ENCODE data around the gene PDE3A. TPM values are rescaled to one million over a fixed set of nuclear protein-coding genes. Genes with fewer than 3 reads are reported as not detected.

Gene PDE3A
- total RNA-seq, 2 experiments from 2014 or later: not detected

DNA sequence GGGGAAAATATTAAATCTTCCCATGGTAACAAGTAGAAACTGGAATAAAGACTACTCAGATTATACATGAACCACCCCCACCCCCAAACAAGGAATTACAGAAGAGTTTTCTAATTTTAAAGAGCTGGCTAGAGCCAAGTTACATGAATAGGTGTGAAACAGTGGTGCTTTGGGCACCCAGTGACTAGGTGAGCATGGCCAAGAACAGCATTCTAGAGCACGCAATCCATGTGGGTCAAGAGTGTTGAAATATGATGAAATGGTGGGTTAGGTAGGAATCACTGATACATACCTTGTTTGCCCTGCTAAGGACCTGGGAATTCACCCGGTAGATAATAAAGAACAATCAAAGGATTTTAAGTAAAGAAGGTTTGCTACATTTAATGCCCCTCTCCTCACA, 208.7 kb downstream of the PDE3A start:
- no peaks in the 10 kb centered on the region for H3K36me3 Mint-ChIP-seq (ENCODE audit: low read depth)
- no peak overlapping the region for H3K27ac Mint-ChIP-seq
- CTCF ChIA-PET: no interaction called here
- H3K4me1 Mint-ChIP-seq: no peaks in the 10 kb centered on the region
- DNase-seq: no peak
- H3K27me3 Mint-ChIP-seq: no peaks in the 10 kb centered on the region
- POLR2A ChIA-PET: no interaction called here
- no peaks in the 10 kb centered on the region for H3K9me3 Mint-ChIP-seq
- H3K4me3 Mint-ChIP-seq: no peak overlapping the region

DNA sequence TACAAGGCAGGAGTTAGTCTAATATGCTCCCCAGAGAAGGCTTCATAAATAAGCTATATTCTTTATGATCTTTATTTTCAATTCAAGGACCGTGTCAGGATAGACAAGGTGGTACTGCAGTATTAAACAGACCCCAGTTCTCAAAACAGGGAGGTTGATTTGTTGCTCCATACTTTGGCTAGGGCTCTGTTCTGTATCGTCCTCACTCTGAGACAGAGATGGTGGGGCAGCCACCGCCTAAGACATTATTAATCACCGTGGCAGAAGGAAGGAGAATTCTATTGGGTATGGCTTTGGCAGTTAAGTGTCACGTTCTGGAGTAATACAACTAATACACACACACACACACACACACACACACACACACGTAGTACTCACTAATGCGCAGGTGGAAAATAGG, 209.8 kb downstream of the PDE3A start:
- Mint-ChIP-seq H3K4me1 (no peaks in the 10 kb centered on the region), H3K4me3 (no peak overlapping the region), H3K27me3 (no peaks in the 10 kb centered on the region), H3K9me3 (no peaks in the 10 kb centered on the region), H3K36me3 (ENCODE audit: low read depth) (no peaks in the 10 kb centered on the region), H3K27ac (no peak overlapping the region)
- DNase-seq: no peak
- POLR2A ChIA-PET: no interaction called here
- CTCF ChIA-PET: no interaction called here

DNA sequence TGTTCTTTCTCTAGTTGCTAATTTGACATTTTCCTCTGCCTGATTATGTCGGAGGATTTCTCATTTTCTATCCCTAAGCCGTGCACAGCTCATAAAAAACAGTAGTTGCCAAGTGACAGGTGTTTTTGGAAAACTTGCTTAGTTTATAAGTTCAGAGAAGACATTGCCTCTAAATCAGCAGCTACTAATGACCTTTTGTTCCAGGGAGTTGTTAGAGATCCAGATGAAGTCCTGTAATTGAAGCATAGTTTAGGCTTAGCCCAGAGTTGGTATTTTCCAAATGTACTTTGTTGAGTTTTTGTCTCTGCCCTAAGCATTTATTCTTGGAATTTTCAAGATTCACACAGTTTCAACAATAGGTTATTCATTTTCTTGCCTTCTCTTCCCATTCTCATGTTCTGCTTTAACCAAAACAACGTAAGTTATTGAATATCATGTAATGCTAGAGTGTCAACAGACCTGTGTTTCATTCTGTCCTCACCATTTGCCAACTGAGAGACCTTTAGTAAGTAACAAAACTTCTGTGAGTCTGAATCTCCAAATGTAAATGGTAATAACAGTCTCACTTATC, 216.8 kb downstream of the PDE3A start:
- Mint-ChIP-seq H3K4me3 (no peak overlapping the region), H3K4me1 (no peaks in the 10 kb centered on the region), H3K27me3 (no peaks in the 10 kb centered on the region), H3K27ac (no peak overlapping the region), H3K9me3 (no peaks in the 10 kb centered on the region), H3K36me3 (ENCODE audit: low read depth) (no peaks in the 10 kb centered on the region)
- ChIA-PET CTCF (no interaction called here), POLR2A (no interaction called here)
- DNase-seq: no peak

DNA sequence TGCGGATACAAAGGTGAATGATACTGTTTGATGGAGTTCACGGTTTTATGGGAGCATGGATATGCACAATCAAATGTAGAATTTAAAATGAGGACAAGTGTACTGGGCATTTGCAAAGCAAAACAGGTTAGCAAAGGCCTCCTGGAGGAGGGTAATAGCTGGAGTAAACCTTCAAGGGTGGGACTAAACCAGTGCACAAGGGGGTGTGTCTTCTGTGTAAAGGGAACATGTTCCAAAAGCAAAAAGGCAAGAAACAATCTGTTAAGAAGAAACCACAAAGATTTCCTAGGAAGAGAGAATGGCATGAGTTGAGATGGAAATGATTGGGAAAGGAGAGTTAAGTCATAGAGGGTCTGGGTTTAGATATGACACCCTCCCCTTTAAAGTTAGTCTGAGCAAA, 217.6 kb downstream of the PDE3A start:
- H3K9me3 Mint-ChIP-seq: no peaks in the 10 kb centered on the region
- CTCF ChIA-PET: no interaction called here
- H3K27ac Mint-ChIP-seq: no peak overlapping the region
- no peaks in the 10 kb centered on the region for H3K4me1 Mint-ChIP-seq
- no peaks in the 10 kb centered on the region for H3K36me3 Mint-ChIP-seq (ENCODE audit: low read depth)
- no peak overlapping the region for H3K4me3 Mint-ChIP-seq
- DNase-seq: no peak
- no peaks in the 10 kb centered on the region for H3K27me3 Mint-ChIP-seq
- POLR2A ChIA-PET: no interaction called here

DNA sequence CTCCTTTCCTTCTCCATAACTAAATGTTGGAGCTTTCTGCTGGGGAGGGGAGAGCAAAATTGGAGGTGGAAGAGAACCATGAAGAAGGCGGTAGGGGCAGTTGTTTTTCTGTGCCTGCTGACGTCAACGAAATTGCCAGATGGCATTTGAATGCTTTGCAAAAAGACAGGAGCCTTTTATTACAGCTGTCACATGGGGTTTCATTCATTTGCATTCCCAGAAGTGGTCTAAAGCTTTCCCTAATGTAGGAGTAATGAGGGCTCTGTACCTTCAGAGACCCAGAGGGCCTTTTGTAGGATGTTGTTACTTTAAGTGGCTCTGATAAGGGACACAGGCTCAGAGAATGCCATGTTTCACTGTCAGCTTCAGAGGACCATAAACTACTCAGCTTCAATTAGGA, 219.7 kb downstream of the PDE3A start:
- H3K4me1 Mint-ChIP-seq: no peaks in the 10 kb centered on the region
- no peaks in the 10 kb centered on the region for H3K27me3 Mint-ChIP-seq
- H3K36me3 Mint-ChIP-seq (ENCODE audit: low read depth): no peaks in the 10 kb centered on the region
- H3K27ac Mint-ChIP-seq: no peak overlapping the region
- no peak for DNase-seq
- ChIA-PET CTCF (interaction anchor here (0.6 kb wide), 1 partner anchor 121 kb away, joined by 3 read pairs; no protein-coding TSS in a partner anchor), POLR2A (no interaction called here)
- no peak overlapping the region for H3K4me3 Mint-ChIP-seq
- no peaks in the 10 kb centered on the region for H3K9me3 Mint-ChIP-seq

DNA sequence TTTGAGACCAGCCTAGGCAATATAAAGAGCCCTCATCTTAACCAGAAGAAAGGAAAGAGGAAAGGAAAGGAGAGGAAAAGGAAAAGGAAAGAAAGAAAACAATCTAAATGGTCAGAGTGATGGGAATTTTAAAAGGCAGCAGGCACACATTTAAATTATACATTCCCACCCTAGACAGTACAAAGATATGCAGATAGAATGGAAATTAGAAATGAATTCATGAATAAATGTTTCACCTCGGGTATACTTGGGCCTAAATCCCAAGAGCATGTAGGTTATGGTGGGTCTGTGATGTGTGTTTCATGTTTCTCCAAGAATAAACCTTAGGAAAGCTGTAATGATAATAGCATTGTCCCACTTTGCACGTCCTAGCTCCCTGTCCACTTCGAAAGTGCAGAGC, 222.2 kb downstream of the PDE3A start:
- H3K9me3 Mint-ChIP-seq: no peaks in the 10 kb centered on the region
- no peaks in the 10 kb centered on the region for H3K4me1 Mint-ChIP-seq
- DNase-seq: no peak
- no peaks in the 10 kb centered on the region for H3K27me3 Mint-ChIP-seq
- no peak overlapping the region for H3K4me3 Mint-ChIP-seq
- H3K27ac Mint-ChIP-seq: no peak overlapping the region
- no peaks in the 10 kb centered on the region for H3K36me3 Mint-ChIP-seq (ENCODE audit: low read depth)
- POLR2A ChIA-PET: no interaction called here
- CTCF ChIA-PET: no interaction called here

DNA sequence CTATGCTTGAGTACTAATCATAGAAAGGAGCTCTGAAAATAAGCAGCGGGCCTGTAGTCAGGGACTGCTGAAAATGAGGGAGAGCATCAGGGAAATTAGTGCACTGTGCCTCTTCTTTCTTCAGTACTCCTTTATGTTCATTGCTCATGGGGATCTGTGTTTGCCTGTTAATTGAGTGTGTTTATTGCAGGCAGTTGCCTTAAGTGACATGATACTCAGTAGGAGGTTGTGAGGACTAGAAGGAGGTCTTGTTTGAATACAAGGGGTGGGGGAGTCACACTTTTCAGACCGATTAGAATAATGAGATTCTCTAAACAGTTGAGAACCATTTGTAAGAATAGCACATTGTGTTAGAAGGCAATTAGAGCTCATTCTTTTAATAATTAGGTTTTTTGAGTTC, 224.2 kb downstream of the PDE3A start:
- H3K36me3 Mint-ChIP-seq (ENCODE audit: low read depth): no peaks in the 10 kb centered on the region

DNA sequence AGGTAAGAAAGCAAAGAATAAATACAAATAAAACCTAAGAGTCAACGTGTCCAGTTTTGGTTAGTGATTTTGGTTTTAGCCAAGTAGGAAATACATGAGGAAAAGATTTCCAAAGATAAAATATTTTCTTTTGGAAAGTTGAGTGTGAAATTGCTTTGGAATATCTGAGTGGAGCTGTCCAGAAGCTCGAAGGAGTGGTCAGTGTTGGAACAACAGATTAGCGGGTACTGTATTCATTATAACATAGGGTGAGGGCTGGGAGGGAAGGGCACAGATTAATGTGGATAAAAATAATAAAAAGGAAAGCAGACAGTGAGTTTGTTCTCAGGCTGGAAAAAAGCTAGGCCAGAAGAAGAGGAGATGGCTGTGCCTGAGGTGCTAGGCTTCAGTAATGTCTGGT, 225.3 kb downstream of the PDE3A start:
- Mint-ChIP-seq H3K27ac (no peak overlapping the region), H3K4me3 (no peak overlapping the region), H3K27me3 (no peaks in the 10 kb centered on the region), H3K9me3 (no peaks in the 10 kb centered on the region), H3K36me3 (ENCODE audit: low read depth) (no peaks in the 10 kb centered on the region), H3K4me1 (no peaks in the 10 kb centered on the region)
- no peak for DNase-seq
- CTCF ChIA-PET: no interaction called here
- POLR2A ChIA-PET: no interaction called here

More for the DNA sequence above, 224.2 kb downstream of the PDE3A start:
- ChIA-PET POLR2A (no interaction called here), CTCF (no interaction called here)
- Mint-ChIP-seq H3K27ac (no peak overlapping the region), H3K4me1 (no peaks in the 10 kb centered on the region), H3K4me3 (no peak overlapping the region), H3K9me3 (no peaks in the 10 kb centered on the region), H3K27me3 (no peaks in the 10 kb centered on the region)
- DNase-seq: no peak

DNA sequence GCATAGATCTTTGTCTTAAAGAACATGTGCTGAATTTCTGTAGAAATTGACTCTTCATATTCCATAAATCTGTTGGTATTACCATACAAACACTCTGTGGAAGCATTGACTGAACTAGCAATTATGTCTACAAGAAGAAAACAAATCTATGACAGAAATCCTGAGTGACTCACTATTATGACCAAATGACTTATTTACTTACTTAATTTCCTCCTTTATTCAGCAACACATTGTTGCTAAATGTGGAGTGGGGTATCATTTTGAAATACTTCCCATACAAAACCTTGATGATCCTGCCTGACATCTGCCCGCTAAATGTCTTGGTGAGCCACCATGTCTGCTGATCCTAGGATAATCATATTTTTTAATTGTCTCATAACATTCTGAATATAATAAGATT, 227.7 kb downstream of the PDE3A start:
- DNase-seq: no peak
- CTCF ChIA-PET: no interaction called here
- POLR2A ChIA-PET: no interaction called here
- H3K27ac Mint-ChIP-seq: no peak overlapping the region
- no peaks in the 10 kb centered on the region for H3K36me3 Mint-ChIP-seq (ENCODE audit: low read depth)
- no peak overlapping the region for H3K4me3 Mint-ChIP-seq
- H3K9me3 Mint-ChIP-seq: no peaks in the 10 kb centered on the region
- no peaks in the 10 kb centered on the region for H3K27me3 Mint-ChIP-seq
- H3K4me1 Mint-ChIP-seq: no peaks in the 10 kb centered on the region

DNA sequence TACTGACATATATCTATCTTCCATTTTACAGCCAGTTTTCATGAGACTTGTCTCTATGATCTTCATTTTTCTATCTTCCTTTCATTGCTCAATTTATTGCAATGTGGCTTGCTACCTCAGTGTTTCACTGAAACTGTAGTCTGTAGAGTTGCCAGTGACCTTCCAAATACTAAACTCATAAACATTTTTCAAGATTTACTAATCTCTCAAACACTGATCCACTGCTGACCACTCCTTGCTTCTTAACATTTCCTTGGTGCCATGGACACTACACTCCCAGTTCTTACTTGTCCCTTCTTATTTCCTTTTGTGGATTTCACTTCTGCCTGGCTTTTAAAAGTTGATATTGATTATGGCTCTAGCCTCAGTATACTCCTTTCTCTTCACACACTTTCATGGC, 231.4 kb downstream of the PDE3A start:
- no peak for DNase-seq
- H3K27me3 Mint-ChIP-seq: no peaks in the 10 kb centered on the region

DNA sequence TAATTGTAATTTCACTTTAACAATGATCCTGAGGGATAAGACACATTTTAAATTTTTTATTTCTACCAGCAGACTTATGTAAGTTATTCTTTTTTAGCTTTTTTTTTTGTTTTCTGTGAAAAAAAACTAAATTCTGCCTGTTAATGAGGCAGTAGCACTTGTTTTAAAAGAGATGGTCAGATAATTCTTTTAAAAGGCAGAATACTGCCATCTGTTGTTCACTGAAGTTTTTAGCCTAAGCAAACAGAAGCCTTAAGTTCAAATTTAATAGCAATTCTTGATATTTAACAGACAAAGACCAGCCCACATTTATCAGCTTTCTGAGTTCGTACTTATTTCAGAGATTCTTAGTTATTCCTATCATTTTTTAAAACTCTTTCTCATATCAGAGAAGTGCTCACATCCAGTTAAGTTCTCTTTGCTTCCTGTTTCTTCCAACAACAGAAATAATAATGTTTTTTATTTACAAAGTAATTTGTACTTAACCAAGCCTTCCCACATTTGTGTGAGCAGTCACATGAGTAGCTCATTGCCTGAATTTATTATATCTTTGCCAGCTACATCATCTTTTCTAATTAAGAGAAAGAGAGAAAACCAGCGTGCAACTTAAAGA, 233.4 kb downstream of the PDE3A start:
- H3K4me1 Mint-ChIP-seq: no peaks in the 10 kb centered on the region
- H3K36me3 Mint-ChIP-seq (ENCODE audit: low read depth): no peaks in the 10 kb centered on the region
- ChIA-PET POLR2A (no interaction called here), CTCF (no interaction called here)
- no peaks in the 10 kb centered on the region for H3K27me3 Mint-ChIP-seq
- no peaks in the 10 kb centered on the region for H3K9me3 Mint-ChIP-seq
- no peak overlapping the region for H3K4me3 Mint-ChIP-seq
- DNase-seq: no peak
- H3K27ac Mint-ChIP-seq: no peak overlapping the region

More for the DNA sequence above, 231.4 kb downstream of the PDE3A start:
- H3K36me3 Mint-ChIP-seq (ENCODE audit: low read depth): no peaks in the 10 kb centered on the region
- H3K4me3 Mint-ChIP-seq: no peak overlapping the region
- no peaks in the 10 kb centered on the region for H3K9me3 Mint-ChIP-seq
- no peaks in the 10 kb centered on the region for H3K4me1 Mint-ChIP-seq
- ChIA-PET CTCF (no interaction called here), POLR2A (no interaction called here)
- no peak overlapping the region for H3K27ac Mint-ChIP-seq

DNA sequence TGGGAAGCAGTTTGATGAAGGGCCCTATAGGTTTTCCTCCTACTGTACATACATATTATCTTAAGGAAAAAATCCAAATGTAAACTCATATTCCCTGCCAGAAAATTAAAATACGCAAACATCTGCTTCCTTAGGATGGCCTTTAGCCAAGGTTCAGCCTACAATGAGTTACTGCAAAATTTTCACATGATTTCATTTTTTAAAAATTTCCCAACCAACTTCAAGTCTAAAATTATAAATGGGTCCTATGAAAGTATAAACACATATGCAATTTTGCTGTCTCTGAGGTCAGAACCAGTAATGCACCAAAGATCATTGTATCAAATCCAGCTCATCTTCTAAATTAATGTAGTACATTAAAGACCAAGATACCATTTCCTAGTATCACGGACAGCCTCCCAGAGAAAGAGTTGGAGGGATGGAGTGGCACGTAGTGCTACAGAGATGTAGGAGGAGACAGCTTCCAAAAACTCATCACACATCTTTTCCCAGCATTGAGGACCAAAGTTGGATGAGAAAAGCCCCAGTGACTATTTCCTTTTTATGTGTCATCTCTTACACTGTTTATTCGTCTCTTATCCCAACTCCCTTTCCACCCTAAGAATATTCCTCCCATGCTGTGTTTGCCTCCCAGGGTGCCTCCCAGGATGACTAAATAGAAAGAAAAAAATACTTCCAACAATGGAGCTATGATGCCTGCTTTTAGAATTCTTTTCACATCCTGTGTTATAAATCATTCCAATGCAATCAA, 234.5 kb downstream of the PDE3A start:
- no peak for DNase-seq
- no peak overlapping the region for H3K27ac Mint-ChIP-seq
- H3K9me3 Mint-ChIP-seq: no peaks in the 10 kb centered on the region
- H3K27me3 Mint-ChIP-seq: no peaks in the 10 kb centered on the region
- H3K36me3 Mint-ChIP-seq (ENCODE audit: low read depth): no peaks in the 10 kb centered on the region
- CTCF ChIA-PET: no interaction called here
- H3K4me1 Mint-ChIP-seq: no peaks in the 10 kb centered on the region
- POLR2A ChIA-PET: no interaction called here
- no peak overlapping the region for H3K4me3 Mint-ChIP-seq

DNA sequence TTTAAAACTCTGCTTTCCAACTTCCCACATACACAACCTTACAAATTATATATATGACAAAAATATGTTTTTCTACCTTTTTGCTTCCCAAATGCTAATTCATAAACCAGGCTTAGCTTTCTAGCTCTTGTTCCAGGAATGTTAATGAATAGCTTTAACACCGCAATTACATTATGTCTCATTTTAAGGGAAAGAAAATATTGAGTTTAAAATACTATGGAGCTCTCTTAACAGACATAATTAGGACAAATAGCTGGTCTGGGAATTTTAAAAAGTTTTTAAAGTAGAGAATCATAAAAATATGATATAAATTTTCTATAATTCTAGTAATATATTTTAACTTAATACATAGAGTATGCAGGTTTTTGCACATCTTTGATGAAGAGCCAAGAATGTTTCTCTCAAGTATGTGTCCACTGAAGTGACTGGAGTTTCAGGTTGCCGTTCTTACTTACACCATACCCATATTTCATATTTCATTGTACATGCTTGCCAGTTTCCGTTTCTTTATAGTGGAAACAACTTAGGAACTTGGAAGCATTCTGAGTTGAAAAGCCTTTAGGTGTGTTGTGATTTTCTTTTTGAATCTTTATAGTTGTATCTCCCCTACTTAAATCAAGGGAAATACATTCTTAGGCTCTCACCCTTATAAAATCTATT, 236.2 kb downstream of the PDE3A start:
- Mint-ChIP-seq H3K36me3 (ENCODE audit: low read depth) (no peaks in the 10 kb centered on the region), H3K27ac (no peak overlapping the region), H3K4me3 (no peak overlapping the region), H3K27me3 (no peaks in the 10 kb centered on the region), H3K9me3 (no peaks in the 10 kb centered on the region), H3K4me1 (no peaks in the 10 kb centered on the region)
- CTCF ChIA-PET: no interaction called here
- DNase-seq: no peak
- POLR2A ChIA-PET: no interaction called here
